ENCODE measurements around the gene ABLIM1. TPM values are rescaled to one million over a fixed set of nuclear protein-coding genes. Genes with fewer than 3 reads are reported as not detected.

Gene ABLIM1
- total RNA-seq, 1 donor from 2014 or later: 37.9 TPM

DNA sequence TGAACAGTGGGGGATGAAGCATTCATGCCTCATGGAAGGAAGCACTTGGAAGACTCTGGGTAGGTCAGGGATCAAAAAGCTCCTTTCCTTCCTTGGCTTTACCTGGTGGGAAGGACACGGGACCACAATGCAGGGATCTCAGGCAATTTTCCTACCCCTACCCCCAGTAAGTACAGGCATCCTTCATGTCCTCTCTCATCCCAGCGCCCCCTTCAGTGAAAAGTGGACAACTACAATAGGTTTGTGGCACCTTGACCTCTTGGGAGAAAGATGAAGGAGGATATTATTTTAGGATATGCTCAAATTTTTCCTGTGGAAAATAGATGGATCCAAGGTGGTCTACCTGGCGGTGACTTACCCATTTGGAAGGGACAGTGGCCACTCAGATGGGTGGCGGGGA is 270.3 kb downstream of the ABLIM1 start:
- intact Hi-C loops (cut with micrococcal nuclease): loop anchor here (5.0 kb wide), 2 partner anchors 35 to 50 kb away; no protein-coding TSS in a partner anchor
- no peak overlapping the region for H3K27ac Mint-ChIP-seq
- DNase-seq (ENCODE audit: low spot score): no peak
- H3K27me3 Mint-ChIP-seq (ENCODE audit: low read depth): peaks cover 3% of the 10 kb centered on the region
- peaks cover 21% of the 10 kb centered on the region for H3K9me3 Mint-ChIP-seq
- H3K36me3 Mint-ChIP-seq (ENCODE audit: low read depth): peaks cover 4% of the 10 kb centered on the region
- H3K4me1 Mint-ChIP-seq (ENCODE audit: low read depth): peaks cover 16% of the 10 kb centered on the region
- H3K4me3 Mint-ChIP-seq (ENCODE audit: low read depth): no peak overlapping the region

GRCh38 chr10:114386452-114386851 is 271.6 kb downstream of the ABLIM1 start:
- peaks cover 4% of the 10 kb centered on the region for H3K36me3 Mint-ChIP-seq (ENCODE audit: low read depth)
- no peak overlapping the region for H3K4me3 Mint-ChIP-seq (ENCODE audit: low read depth)

GRCh38 chr10:114385557-114385956 is 272.5 kb downstream of the ABLIM1 start:
- Mint-ChIP-seq H3K4me1 (ENCODE audit: low read depth) (peaks cover 16% of the 10 kb centered on the region), H3K9me3 (peaks cover 17% of the 10 kb centered on the region), H3K4me3 (ENCODE audit: low read depth) (no peak overlapping the region), H3K27me3 (ENCODE audit: low read depth) (peaks cover 12% of the 10 kb centered on the region), H3K36me3 (ENCODE audit: low read depth) (peaks cover 4% of the 10 kb centered on the region), H3K27ac (no peak overlapping the region)
- intact Hi-C loops (cut with micrococcal nuclease): loop anchor here (5.0 kb wide), 2 partner anchors 33 to 48 kb away; no protein-coding TSS in a partner anchor
- no peak for DNase-seq (ENCODE audit: low spot score)

More at GRCh38 chr10:114386452-114386851, 271.6 kb downstream of the ABLIM1 start:
- DNase-seq (ENCODE audit: low spot score): no peak
- intact Hi-C loops (cut with micrococcal nuclease): loop anchor here (5.0 kb wide), 2 partner anchors 34 to 49 kb away; no protein-coding TSS in a partner anchor
- peaks cover 9% of the 10 kb centered on the region for H3K27me3 Mint-ChIP-seq (ENCODE audit: low read depth)
- peaks cover 21% of the 10 kb centered on the region for H3K9me3 Mint-ChIP-seq
- no peak overlapping the region for H3K27ac Mint-ChIP-seq
- H3K4me1 Mint-ChIP-seq (ENCODE audit: low read depth): peaks cover 16% of the 10 kb centered on the region

- DNase-seq (ENCODE audit: low spot score): no peak
- Mint-ChIP-seq H3K4me1 (ENCODE audit: low read depth) (peaks cover 16% of the 10 kb centered on the region), H3K4me3 (ENCODE audit: low read depth) (no peak overlapping the region), H3K36me3 (ENCODE audit: low read depth) (peaks cover 4% of the 10 kb centered on the region), H3K9me3 (peaks cover 13% of the 10 kb centered on the region), H3K27me3 (ENCODE audit: low read depth) (peaks cover 16% of the 10 kb centered on the region), H3K27ac (no peak overlapping the region)
- intact Hi-C loops (cut with micrococcal nuclease): no loop called here
Observed at GRCh38 chr10:114384601-114385000, 273.5 kb downstream of the ABLIM1 start.

DNA sequence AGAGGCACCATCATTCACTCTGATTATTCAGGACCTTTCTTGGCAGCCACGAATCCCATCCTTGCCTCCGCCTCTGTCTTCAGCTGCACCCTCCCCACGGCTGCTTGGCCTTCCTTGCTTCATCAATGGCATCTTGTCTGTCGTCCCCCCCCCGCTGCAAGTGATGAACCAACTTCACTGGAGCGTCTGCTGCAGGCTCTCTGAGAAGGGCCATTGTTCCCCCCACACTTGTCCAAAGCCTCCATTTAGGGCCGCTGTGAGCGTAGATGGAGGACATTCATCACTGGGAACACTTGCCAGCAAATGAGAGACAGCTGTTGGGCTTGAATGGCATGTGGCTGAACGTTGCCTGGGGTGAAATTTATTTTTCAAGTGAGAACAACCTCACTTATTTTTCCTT is 273.9 kb downstream of the ABLIM1 start:
- Mint-ChIP-seq H3K9me3 (peaks cover 12% of the 10 kb centered on the region), H3K27ac (no peak overlapping the region), H3K4me1 (ENCODE audit: low read depth) (peaks cover 16% of the 10 kb centered on the region), H3K27me3 (ENCODE audit: low read depth) (peaks cover 16% of the 10 kb centered on the region), H3K4me3 (ENCODE audit: low read depth) (no peak overlapping the region), H3K36me3 (ENCODE audit: low read depth) (peaks cover 4% of the 10 kb centered on the region)
- no peak for DNase-seq (ENCODE audit: low spot score)
- intact Hi-C loops (cut with micrococcal nuclease): no loop called here

Other genes starting within 250 kb of the ABLIM1 start
- gene FHIP2A, start 163.5 kb upstream of the ABLIM1 start, total RNA-seq: 26.3 and 26.9 TPM in 2 replicates